ENCODE data around the gene USP21. TPM values are rescaled to one million over a fixed set of nuclear protein-coding genes. Genes with fewer than 3 reads are reported as not detected.

The USP21 gene
- total and polyA plus RNA-seq, 2 of the 13 experiments (the other 11 are each of a cell fraction or from before 2014, with no cell fraction given) = 10.1 to 33.1 TPM

DNA sequence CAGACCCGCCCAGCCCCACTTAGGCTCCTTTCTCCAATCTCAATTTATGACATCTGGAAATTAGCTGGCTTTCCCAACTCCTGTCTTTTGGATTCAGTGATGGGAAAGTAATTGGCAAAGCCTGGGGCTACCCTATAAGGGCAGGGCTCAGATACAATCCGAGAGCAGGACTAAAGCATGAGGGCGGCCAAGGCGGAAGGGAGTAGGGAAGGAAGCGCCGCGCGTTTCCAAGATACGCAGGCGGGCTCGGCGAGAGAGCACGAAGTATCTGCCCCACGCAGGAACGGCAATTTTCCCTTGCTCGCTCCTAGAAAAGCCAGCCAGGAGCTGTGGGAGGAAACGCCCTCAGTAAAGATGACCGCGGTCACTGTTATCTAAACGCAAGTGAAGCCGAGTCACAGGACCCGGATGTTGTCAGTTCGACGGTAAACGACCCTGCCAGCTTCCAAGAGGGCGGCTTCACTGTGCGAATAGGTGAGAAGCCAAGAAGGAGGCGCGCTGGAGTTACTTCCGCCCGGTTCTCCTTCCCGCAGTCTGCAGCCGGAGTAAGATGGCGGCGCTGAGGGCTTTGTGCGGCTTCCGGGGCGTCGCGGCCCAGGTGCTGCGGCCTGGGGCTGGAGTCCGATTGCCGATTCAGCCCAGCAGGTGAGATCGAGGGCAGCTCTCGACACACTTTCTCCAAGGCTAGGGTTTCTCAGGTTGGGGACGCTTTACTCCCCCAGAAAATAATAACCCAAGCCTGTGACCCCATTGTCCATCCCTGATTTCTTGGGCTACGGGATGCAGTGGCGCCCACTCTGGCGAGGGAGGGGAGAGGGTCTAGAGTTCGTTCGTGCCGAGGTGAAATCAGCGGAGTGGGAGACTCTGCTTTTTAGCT, 42.8 kb downstream of the USP21 start, which contains the start of gene NDUFS2:
TSS of gene NDUFS2 (plus strand) at position 532 of the 877 bp plus-strand sequence. CDS start at position 551, 19 bp downstream.
- CTCF ChIA-PET (ENCODE audit: low intra/inter-chr PET ratio, low total read pairs) = no interaction called here
- Histone ChIP-seq H3K9ac (ENCODE audit: insufficient read depth, low read depth, low read length) (peak within 1 kb of the TSS; percentile 90), H3K4me3 (replicated peaks in 1 of 3; ENCODE audit: insufficient read depth in 1 of 3, low read depth in 2 of 3, low read length in 3 of 3) (peak within 1 kb of the TSS; percentile 73 to 85 (median 80)), H2AFZ (ENCODE audit: low read length) (peak within 1 kb of the TSS; percentile 37), H3K36me3 (replicated peaks in 1 of 2; ENCODE audit: control insufficient read depth in 1 of 2, insufficient read depth in 2 of 2, low read length in 2 of 2) (peaks cover 7 to 35% of the 10 kb centered on the region in 2 experiments; a peak in 4 of 5 replicates), H3K9me3 (ENCODE audit: low read length) (no peaks in the 10 kb centered on the region), H3K79me2 (ENCODE audit: insufficient read depth, low read length) (peaks cover 22% of the 10 kb centered on the region), H3K27ac (ENCODE audit: extremely low read length, insufficient read depth, low read length) (peak within 1 kb of the TSS; percentile 70), H3K4me1 (ENCODE audit: insufficient read depth, low read length) (peaks cover 78% of the 10 kb centered on the region), H4K20me1 (ENCODE audit: insufficient read depth, low read length) (no peaks in the 10 kb centered on the region), H3K27me3 (ENCODE audit: control insufficient read depth in 1 of 2, insufficient read depth in 2 of 2, low read length in 2 of 2) (no peaks in the 10 kb centered on the region; a peak in 1 of 5 replicates), H3K4me2 (ENCODE audit: low read depth, low read length) (peak within 1 kb of the TSS; percentile 98)
- ATAC-seq (peak; percentile 86), FAIRE-seq (peak; percentile 93), DNase-seq (ENCODE audit: low spot score) (peak; percentile 97)
- WGBS (ENCODE audit: low lambda C conversion rate) = 32% methylated on average over 35 of the region's 53 CpGs
- intact Hi-C loops (cut with micrococcal nuclease; ENCODE audit: unreplicated experiment) = loop anchor here (2.0 kb wide), 1 partner anchor 23 kb away; no protein-coding TSS in a partner anchor
- in situ Hi-C loops (cut with HindIII; ENCODE audit: extremely low pct_ligation_motif_present, low pct_unique_long_range_greater_than_20kb) = no loop called here
- POLR2A ChIA-PET = interaction anchor here (0.8 to 13.8 kb wide), 19 partner anchors 9 to 198 kb away, joined by 3 to 357 read pairs (median 6); partner anchors contain the start of genes APOA2, B4GALT3, CFAP126 and DEDD
- no TSS peak for BruUV-seq (replicated peaks)
- TF ChIP-seq ZNF776 (CRISPR knock-in tag; IDR thresholded peaks at IDR 0.05) = no peak
- no peak; the same call in none of the 2 replicates for TF ChIP-seq MEIS1 (CRISPR knock-in tag; IDR thresholded peaks at IDR 0.05; ENCODE audit: borderline replicate concordance)
- TF ChIP-seq HNRNPK (IDR thresholded peaks at IDR 0.05; ENCODE audit: low read depth, low read length, poor library complexity, severe bottlenecking) = no peak
- peak; percentile 35 for TF ChIP-seq RBM39 (IDR thresholded peaks at IDR 0.05; ENCODE audit: low read depth, low read length, poor library complexity, severe bottlenecking)
- no peak for TF ChIP-seq NFATC3 (CRISPR knock-in tag; IDR thresholded peaks at IDR 0.05)
- TF ChIP-seq ELK4 (CRISPR knock-in tag; IDR thresholded peaks at IDR 0.05; ENCODE audit: borderline replicate concordance) = no peak
- TF ChIP-seq, protein P1, sequence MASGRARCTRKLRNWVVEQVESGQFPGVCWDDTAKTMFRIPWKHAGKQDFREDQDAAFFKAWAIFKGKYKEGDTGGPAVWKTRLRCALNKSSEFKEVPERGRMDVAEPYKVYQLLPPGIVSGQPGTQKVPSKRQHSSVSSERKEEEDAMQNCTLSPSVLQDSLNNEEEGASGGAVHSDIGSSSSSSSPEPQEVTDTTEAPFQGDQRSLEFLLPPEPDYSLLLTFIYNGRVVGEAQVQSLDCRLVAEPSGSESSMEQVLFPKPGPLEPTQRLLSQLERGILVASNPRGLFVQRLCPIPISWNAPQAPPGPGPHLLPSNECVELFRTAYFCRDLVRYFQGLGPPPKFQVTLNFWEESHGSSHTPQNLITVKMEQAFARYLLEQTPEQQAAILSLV (CRISPR knock-in tag; IDR thresholded peaks at IDR 0.05; ENCODE audit: borderline replicate concordance) = peak; percentile 77; the same call in 1 of the 2 replicates
- no peak for TF ChIP-seq ZNF564 (CRISPR knock-in tag; IDR thresholded peaks at IDR 0.05)
- TF ChIP-seq, protein P2, sequence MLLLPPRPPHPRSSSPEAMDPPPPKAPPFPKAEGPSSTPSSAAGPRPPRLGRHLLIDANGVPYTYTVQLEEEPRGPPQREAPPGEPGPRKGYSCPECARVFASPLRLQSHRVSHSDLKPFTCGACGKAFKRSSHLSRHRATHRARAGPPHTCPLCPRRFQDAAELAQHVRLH (CRISPR knock-in tag; IDR thresholded peaks at IDR 0.05; ENCODE audit: borderline replicate concordance, low read depth) = 0 out of 2 replicates have a peak, but pooled peaks have one; percentile 44
- TF ChIP-seq, protein P3, sequence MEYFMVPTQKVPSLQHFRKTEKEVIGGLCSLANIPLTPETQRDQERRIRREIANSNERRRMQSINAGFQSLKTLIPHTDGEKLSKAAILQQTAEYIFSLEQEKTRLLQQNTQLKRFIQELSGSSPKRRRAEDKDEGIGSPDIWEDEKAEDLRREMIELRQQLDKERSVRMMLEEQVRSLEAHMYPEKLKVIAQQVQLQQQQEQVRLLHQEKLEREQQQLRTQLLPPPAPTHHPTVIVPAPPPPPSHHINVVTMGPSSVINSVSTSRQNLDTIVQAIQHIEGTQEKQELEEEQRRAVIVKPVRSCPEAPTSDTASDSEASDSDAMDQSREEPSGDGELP (IDR thresholded peaks at IDR 0.05; ENCODE audit: borderline replicate concordance, low read depth) = no peak; the same call in 1 of the 2 replicates
- TF ChIP-seq, protein P4, sequence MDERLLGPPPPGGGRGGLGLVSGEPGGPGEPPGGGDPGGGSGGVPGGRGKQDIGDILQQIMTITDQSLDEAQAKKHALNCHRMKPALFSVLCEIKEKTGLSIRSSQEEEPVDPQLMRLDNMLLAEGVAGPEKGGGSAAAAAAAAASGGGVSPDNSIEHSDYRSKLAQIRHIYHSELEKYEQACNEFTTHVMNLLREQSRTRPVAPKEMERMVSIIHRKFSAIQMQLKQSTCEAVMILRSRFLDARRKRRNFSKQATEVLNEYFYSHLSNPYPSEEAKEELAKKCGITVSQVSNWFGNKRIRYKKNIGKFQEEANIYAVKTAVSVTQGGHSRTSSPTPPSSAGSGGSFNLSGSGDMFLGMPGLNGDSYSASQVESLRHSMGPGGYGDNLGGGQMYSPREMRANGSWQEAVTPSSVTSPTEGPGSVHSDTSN (CRISPR knock-in tag; IDR thresholded peaks at IDR 0.05) = no peak
- 0 out of 2 replicates have a peak, but pooled peaks have one; percentile 2 for TF ChIP-seq SOX5 (CRISPR knock-in tag; IDR thresholded peaks at IDR 0.05; ENCODE audit: borderline replicate concordance)
- TF ChIP-seq E2F5 (CRISPR knock-in tag; conservative IDR thresholded peaks at IDR 0.05) = no peak
